MM.1S (cell line): ENCODE results near the gene CD44.

Experiments
- DNase-seq: peaks from one replicate; pipeline ENCODE4 v3.0.0-alpha.2; 2015
- H2AFZ ChIP-seq: fragments of 300-600 bp; sonication (generic); 2 replicates; pipeline ENCODE4 v1.6.0; 2016; ENCODE audit warnings: antibody characterized with exemption, low read length
- H3F3A ChIP-seq: fragments of 300-600 bp; sonication (generic); 2 replicates; pipeline ENCODE4 v1.6.1; 2016; ENCODE audit warnings: mild to moderate bottlenecking, antibody characterized with exemption, low read length, moderate library complexity, mixed read lengths; ENCODE audit not compliant: insufficient read depth
- H3K27ac ChIP-seq: fragments of 300-600 bp; sonication (generic); 2 replicates; pipeline ENCODE4 v1.5.1; 2016; ENCODE audit warnings: mild to moderate bottlenecking, low read length
- H3K27me3 ChIP-seq: fragments of 300-600 bp; sonication (generic); replicated peaks from 2 replicates; pipeline ENCODE4 v1.6.0; 2016; ENCODE audit warnings: low read length; ENCODE audit not compliant: insufficient read depth
- H3K36me3 ChIP-seq: fragments of 300-600 bp; sonication (generic); replicated peaks from 2 replicates; pipeline ENCODE4 v1.6.1; 2016; ENCODE audit warnings: mild to moderate bottlenecking, low read length, mixed read lengths; ENCODE audit not compliant: insufficient read depth
- H3K4me1 ChIP-seq: fragments of 300-600 bp; sonication (generic); 2 replicates; pipeline ENCODE4 v1.6.1; 2016; ENCODE audit warnings: low read length, mixed read lengths
- H3K4me2 ChIP-seq: fragments of 300-600 bp; sonication (generic); 2 replicates; pipeline ENCODE4 v1.6.0; 2016; ENCODE audit warnings: low read depth, low read length
- H3K4me3 ChIP-seq: fragments of 300-600 bp; sonication (generic); 2 replicates; pipeline ENCODE4 v1.5.1; 2016; ENCODE audit warnings: low read length, mixed read lengths
- H3K79me2 ChIP-seq: fragments of 300-600 bp; sonication (generic); 2 replicates; pipeline ENCODE4 v1.6.1; 2016; ENCODE audit warnings: mixed run types, low read length, mixed read lengths
- H3K9ac ChIP-seq: fragments of 300-600 bp; sonication (generic); 2 replicates; pipeline ENCODE4 v1.6.1; 2016; ENCODE audit warnings: low read length, mixed read lengths
- H3K9me2 ChIP-seq: fragments of 300-600 bp; sonication (generic); replicated peaks from 2 replicates; pipeline ENCODE4 v1.6.1; 2016; ENCODE audit warnings: mild to moderate bottlenecking, low read length, mixed read lengths; ENCODE audit not compliant: insufficient read depth
- H3K9me3 ChIP-seq: fragments of 300-600 bp; sonication (generic); replicated peaks from 2 replicates; pipeline ENCODE4 v1.6.1; 2016; ENCODE audit warnings: mild to moderate bottlenecking, low read length, mixed read lengths; ENCODE audit not compliant: insufficient read depth
- H4K20me1 ChIP-seq: fragments of 300-600 bp; sonication (generic); 2 replicates; pipeline ENCODE4 v1.6.1; 2016; ENCODE audit warnings: mild to moderate bottlenecking, low read length, moderate library complexity, mixed read lengths; ENCODE audit not compliant: insufficient read depth
- EZH2 ChIP-seq: fragments of 300-600 bp; sonication (generic); optimal IDR thresholded peaks from 2 replicates; pipeline ENCODE3; 2017; ENCODE audit warnings: low read depth, mild to moderate bottlenecking, antibody characterized with exemption, low read length, mixed read lengths
- EZH2phosphoT487 ChIP-seq: fragments of 300-600 bp; sonication (generic); IDR thresholded peaks from 2 replicates; pipeline ENCODE4 v1.6.1; 2018; ENCODE audit warnings: antibody characterized with exemption, low read length
- TF ChIP-seq, protein P1 (sequence below): fragments of 300-600 bp; sonication (generic); IDR thresholded peaks from 2 replicates; pipeline ENCODE4 v1.5.1; 2016; ENCODE audit warnings: antibody characterized with exemption, low read length, mixed read lengths

CD44 gene

DNA sequence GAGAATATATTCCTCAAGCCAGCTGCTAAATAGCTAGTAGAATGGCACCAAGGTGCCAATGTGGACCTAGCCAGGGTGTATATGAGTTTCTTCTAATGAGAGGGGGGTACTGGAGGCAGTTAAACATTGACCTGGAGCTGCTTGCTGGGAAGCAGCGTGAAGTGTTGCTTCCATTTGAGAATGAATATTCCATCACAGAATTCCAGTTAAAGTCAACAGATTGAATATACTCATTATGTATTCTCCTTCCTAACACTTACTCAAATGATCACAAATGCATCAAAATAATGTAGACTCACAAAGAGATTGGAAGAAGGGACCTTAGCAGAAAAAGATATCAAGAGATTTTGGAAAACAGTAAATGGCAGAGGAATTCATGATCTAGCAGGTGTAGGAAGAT lies 102.1 kb downstream of the CD44 start:
- H4K20me1 ChIP-seq = no peaks in the 10 kb centered on the region
- H3K4me1 ChIP-seq = peaks cover 9% of the 10 kb centered on the region
- H3K9ac ChIP-seq = no peak overlapping the region
- no peak for DNase-seq
- H3K36me3 ChIP-seq = no peaks in the 10 kb centered on the region
- no peaks in the 10 kb centered on the region for H3F3A ChIP-seq
- no peaks in the 10 kb centered on the region for H3K9me3 ChIP-seq
- H3K79me2 ChIP-seq = no peaks in the 10 kb centered on the region
- H2AFZ ChIP-seq = no peak overlapping the region
- H3K4me3 ChIP-seq = no peak overlapping the region
- no peak overlapping the region for H3K27ac ChIP-seq
- no peak overlapping the region for H3K4me2 ChIP-seq
- no peaks in the 10 kb centered on the region for H3K9me2 ChIP-seq
- TF ChIP-seq, protein P1, sequence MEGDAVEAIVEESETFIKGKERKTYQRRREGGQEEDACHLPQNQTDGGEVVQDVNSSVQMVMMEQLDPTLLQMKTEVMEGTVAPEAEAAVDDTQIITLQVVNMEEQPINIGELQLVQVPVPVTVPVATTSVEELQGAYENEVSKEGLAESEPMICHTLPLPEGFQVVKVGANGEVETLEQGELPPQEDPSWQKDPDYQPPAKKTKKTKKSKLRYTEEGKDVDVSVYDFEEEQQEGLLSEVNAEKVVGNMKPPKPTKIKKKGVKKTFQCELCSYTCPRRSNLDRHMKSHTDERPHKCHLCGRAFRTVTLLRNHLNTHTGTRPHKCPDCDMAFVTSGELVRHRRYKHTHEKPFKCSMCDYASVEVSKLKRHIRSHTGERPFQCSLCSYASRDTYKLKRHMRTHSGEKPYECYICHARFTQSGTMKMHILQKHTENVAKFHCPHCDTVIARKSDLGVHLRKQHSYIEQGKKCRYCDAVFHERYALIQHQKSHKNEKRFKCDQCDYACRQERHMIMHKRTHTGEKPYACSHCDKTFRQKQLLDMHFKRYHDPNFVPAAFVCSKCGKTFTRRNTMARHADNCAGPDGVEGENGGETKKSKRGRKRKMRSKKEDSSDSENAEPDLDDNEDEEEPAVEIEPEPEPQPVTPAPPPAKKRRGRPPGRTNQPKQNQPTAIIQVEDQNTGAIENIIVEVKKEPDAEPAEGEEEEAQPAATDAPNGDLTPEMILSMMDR = no peak
- TF ChIP-seq EZH2phosphoT487 (no peak), EZH2 (no peak)
- no peaks in the 10 kb centered on the region for H3K27me3 ChIP-seq

DNA sequence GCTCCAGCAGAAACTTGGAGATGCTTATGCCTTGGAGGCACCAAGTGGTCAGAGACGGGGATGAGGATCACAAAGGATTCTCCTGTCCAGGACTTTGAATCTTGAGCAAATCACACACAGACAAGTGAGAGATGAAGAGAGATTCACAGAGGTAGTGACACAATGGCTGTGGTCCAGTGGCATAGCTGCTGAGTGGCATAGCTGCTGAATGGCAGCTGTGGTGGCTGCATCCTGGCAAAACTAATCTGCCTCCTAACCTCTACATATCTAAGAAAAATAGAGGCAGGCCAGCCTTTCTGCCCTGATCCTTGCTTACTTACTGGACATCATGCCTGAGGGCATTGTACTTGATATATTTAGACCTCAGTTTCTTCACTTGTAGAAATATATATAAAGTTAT lies 102.6 kb downstream of the CD44 start:
- H3K4me3 ChIP-seq = no peak overlapping the region
- TF ChIP-seq EZH2 (no peak), EZH2phosphoT487 (no peak)
- TF ChIP-seq, protein P1 = no peak
- H3K36me3 ChIP-seq = no peaks in the 10 kb centered on the region
- no peaks in the 10 kb centered on the region for H3K9me2 ChIP-seq
- H3K4me1 ChIP-seq = peaks cover 9% of the 10 kb centered on the region
- H3K27me3 ChIP-seq = no peaks in the 10 kb centered on the region
- no peaks in the 10 kb centered on the region for H3F3A ChIP-seq
- no peaks in the 10 kb centered on the region for H4K20me1 ChIP-seq
- no peak for DNase-seq
- no peak overlapping the region for H3K4me2 ChIP-seq
- no peak overlapping the region for H3K9ac ChIP-seq
- no peak overlapping the region for H2AFZ ChIP-seq
- H3K9me3 ChIP-seq = no peaks in the 10 kb centered on the region
- no peak overlapping the region for H3K27ac ChIP-seq
- H3K79me2 ChIP-seq = no peaks in the 10 kb centered on the region

DNA sequence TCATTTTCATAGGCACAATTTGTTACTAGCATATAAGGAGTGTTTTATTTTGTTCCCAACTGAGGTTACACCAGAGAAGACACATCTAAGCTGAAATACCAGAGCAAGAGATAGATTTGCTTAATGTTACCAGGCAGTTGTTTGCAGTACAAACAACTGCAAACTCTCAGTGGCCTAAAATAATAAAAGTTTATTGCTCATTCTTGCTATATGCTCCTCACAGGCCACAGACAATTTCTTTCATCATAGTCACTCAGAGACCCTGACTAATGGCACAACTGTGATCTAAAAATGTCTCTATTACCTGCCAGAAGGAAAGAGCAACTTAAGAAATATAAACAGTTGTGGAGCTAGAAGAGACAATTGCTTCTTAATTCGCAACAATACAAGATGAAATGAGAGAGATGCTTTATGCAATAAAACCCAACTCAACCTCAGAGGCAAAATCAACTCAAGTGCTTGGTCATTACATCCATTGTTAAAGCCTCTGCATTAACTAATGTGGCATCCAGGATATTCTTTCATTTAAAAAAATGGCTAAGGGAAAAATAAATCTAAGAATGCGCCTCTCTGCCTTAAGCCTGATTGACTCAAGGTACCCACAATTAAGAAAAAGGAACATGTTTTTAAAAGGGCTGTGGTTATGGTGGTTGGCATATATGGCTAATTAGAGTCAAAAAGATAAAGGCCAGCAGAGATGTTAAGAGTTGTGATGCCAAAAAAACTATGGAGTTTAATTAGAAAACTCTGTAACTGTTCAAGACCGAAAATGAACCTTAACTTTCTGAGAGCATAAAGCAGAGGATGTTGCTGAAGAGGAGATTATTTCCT lies 103.7 kb downstream of the CD44 start:
- Histone ChIP-seq H4K20me1 (no peaks in the 10 kb centered on the region), H3K36me3 (no peaks in the 10 kb centered on the region), H3K79me2 (no peaks in the 10 kb centered on the region), H3K9me2 (no peaks in the 10 kb centered on the region), H3F3A (no peaks in the 10 kb centered on the region), H3K27ac (no peak overlapping the region), H3K4me1 (peaks cover 9% of the 10 kb centered on the region), H3K4me2 (no peak overlapping the region), H3K27me3 (no peaks in the 10 kb centered on the region), H3K9ac (no peak overlapping the region), H3K9me3 (no peaks in the 10 kb centered on the region), H3K4me3 (no peak overlapping the region), H2AFZ (no peak overlapping the region)
- TF ChIP-seq EZH2 (no peak), EZH2phosphoT487 (no peak)
- TF ChIP-seq, protein P1 = no peak
- DNase-seq = no peak
